ENCODE measurements around the gene TFR2.

Gene TFR2

DNA sequence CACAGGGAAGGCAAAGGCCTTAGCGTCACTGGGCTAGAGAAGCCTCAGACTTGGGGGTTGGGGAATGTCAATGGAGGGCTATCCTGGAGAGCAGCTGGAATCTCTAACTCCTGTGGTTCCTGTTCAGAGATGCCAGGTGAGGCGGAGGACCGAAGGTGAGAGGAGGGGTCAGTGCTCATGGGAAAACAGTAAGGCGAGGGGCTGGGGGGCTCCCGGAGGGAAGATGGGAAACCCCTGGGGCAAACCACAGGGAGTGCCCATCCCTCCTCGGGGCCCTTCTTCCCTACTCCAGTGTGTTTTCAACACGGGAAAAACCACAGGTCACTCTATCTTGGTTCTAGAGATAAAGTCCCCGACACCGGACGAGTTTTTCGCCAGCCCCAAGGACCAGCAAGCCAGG, 58.7 kb downstream of the TFR2 start:
- H3K36me3 Mint-ChIP-seq (ENCODE audit: low read depth) = peaks cover 4% of the 10 kb centered on the region
- H3K9me3 Mint-ChIP-seq = no peaks in the 10 kb centered on the region
- peaks cover 35% of the 10 kb centered on the region for H3K4me1 Mint-ChIP-seq (ENCODE audit: low read depth)
- H3K27me3 Mint-ChIP-seq = no peaks in the 10 kb centered on the region
- H3K4me3 Mint-ChIP-seq = peak overlapping the region; percentile 92
- peak overlapping the region; percentile 98 for H3K27ac Mint-ChIP-seq

DNA sequence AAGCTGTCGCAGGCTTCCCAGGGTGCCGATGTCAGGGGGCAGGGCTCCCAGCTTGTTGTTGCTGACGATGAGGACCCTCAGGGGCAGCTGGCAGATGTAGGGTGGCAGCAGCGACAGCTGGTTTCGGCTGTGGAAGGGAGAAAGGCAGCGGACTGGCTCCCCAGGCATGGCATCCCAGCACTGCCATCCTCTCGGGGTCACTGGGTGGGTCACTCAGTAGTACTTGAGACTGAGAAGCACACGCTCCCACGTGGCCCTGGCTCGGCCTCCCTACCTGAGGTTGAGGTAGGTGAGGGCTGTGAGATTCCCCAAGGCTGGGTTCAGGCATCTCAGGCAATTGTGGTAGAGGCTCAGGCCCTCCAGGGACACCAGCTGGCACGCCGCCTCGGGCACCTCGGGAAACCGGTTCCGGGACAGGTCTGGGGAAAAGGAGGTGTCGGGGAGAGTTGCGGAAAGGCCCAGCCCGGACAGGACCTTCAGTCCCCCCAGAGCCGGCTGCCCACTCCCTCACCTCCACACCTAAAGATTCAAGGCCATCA, 59.2 kb downstream of the TFR2 start:
- Mint-ChIP-seq H3K4me3 (peak overlapping the region; percentile 92), H3K27me3 (no peaks in the 10 kb centered on the region), H3K9me3 (no peaks in the 10 kb centered on the region), H3K27ac (peak overlapping the region; percentile 98), H3K4me1 (ENCODE audit: low read depth) (peaks cover 35% of the 10 kb centered on the region), H3K36me3 (ENCODE audit: low read depth) (peaks cover 4% of the 10 kb centered on the region)

DNA sequence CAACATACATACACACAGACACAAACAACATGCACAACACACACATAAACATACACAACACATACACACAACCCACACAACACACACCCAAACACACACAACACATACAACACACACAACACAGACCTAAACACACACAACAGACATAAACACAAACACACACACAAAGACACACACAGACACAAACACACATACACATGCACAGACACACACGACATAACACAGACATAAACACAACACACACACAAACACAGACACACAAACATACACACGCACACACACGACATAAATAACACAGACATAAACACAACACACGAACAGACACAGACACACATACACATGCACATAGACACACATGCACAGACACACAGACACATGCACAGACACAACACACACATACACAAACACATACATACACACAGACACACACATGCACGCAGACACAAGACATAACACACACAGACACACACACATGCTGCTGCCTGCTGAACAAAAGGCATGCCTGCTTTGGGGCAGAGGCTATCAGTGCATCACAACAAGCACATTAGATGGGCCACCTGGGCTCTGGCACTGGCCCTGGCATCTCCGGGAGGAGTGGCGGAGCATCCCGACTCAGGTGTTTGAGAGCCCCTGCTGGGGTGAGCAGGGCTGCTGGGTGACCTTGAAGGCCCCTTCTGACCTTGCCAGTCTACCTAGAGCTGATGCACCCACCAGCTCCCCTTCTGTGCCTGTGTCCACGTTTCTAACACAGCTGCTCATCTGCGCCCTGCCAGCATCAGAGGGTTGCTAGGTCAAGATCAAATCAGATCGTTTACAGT, 60.7 kb downstream of the TFR2 start:
- Mint-ChIP-seq H3K9me3 (no peaks in the 10 kb centered on the region), H3K4me1 (ENCODE audit: low read depth) (peaks cover 28% of the 10 kb centered on the region), H3K4me3 (no peak overlapping the region), H3K27ac (no peak overlapping the region), H3K36me3 (ENCODE audit: low read depth) (peaks cover 9% of the 10 kb centered on the region), H3K27me3 (no peaks in the 10 kb centered on the region)

DNA sequence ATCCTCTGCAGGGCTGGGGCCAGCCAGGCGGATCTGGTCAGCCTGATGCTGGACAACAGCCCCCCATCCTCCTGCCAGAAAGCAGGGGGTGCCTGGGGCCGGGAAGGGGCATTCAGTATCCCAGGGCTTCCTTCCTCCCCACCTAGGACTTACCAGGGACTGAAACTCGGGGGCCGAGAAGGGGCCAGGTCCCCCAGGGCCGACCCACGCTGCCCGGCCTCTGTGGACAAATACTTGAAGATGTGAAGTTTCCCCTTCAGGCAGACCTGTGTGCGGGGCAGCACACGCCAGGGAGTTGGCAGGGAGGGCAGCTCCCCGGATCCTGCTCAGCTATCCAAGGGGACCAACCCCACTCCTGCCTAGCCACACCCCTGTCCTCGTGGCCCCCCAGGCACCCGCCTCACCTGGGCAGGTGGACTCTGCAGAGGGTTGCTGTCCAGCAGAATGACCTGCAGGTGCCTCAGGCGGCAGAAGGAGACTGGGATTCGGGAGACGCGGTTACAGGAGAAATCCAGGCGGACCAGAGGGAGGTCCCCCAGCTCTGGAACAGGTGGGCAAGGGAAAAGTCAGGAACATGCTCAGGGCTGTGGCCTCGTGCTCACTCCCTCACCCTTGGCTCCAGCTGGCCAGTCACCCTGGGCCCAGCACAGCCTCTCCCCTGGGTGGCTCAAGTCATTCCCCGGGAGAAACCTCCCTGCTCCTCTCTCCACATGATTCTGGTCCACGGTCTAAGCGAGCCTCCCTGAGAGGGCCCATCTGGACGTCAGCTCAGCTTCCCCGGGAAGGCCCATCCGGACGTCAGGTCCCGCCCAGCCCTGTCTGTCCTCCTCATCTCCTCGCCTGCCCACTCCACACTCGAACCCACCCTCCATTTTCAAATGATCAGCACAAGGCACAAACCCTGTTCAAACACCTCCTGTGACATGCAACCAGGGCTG, 62.8 kb downstream of the TFR2 start:
- H3K4me3 Mint-ChIP-seq = no peak overlapping the region
- H3K27me3 Mint-ChIP-seq = no peaks in the 10 kb centered on the region
- peaks cover 16% of the 10 kb centered on the region for H3K36me3 Mint-ChIP-seq (ENCODE audit: low read depth)
- H3K27ac Mint-ChIP-seq = no peak overlapping the region
- peaks cover 15% of the 10 kb centered on the region for H3K4me1 Mint-ChIP-seq (ENCODE audit: low read depth)
- H3K9me3 Mint-ChIP-seq = no peaks in the 10 kb centered on the region

DNA sequence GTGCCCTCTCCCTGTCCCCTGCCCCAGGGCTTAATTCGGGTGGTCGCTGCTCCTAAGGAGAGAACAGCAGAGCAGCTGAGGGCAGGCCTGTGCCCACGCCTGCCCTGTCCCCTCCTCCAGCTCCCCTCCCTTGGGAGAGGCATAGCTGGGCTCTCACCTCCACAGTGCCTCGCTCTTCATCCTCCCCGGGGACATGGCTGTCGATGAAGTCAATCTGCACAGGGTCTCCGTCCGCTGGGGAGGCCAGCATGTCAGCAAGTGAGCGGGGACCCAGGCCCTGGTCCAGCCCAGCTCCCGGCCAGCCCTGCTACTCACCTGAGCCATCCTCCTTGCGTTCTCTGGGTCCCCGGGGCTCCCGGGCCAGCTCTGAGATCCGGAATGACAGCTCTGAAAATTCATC, 63.8 kb downstream of the TFR2 start:
- Mint-ChIP-seq H3K27me3 (no peaks in the 10 kb centered on the region), H3K4me3 (no peak overlapping the region), H3K27ac (no peak overlapping the region), H3K36me3 (ENCODE audit: low read depth) (peaks cover 16% of the 10 kb centered on the region), H3K9me3 (no peaks in the 10 kb centered on the region), H3K4me1 (ENCODE audit: low read depth) (peaks cover 5% of the 10 kb centered on the region)

DNA sequence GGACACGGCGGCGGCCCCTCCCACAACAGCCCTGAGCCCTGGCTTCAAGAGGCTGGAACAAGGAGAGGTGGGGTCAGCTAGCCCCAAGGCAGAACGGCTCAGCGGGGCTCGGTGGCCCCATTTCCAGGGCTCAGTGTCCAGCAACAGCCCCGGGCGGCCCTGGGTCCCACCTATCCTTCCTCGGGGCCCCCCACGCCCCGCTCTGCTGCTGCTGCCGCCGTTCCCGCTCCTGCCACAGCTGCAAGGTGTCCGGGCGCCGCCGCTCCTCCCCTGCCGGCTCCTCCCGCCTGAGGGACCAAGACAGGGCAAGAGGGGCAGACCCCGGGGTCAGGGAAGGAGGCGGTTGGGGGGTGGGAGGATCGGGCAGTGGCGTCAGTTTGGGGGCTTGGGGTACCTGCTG, 64.2 kb downstream of the TFR2 start:
- Mint-ChIP-seq H3K4me3 (no peak overlapping the region), H3K27ac (no peak overlapping the region), H3K27me3 (no peaks in the 10 kb centered on the region), H3K36me3 (ENCODE audit: low read depth) (peaks cover 16% of the 10 kb centered on the region), H3K9me3 (no peaks in the 10 kb centered on the region), H3K4me1 (ENCODE audit: low read depth) (peaks cover under 1% of the 10 kb centered on the region)

DNA sequence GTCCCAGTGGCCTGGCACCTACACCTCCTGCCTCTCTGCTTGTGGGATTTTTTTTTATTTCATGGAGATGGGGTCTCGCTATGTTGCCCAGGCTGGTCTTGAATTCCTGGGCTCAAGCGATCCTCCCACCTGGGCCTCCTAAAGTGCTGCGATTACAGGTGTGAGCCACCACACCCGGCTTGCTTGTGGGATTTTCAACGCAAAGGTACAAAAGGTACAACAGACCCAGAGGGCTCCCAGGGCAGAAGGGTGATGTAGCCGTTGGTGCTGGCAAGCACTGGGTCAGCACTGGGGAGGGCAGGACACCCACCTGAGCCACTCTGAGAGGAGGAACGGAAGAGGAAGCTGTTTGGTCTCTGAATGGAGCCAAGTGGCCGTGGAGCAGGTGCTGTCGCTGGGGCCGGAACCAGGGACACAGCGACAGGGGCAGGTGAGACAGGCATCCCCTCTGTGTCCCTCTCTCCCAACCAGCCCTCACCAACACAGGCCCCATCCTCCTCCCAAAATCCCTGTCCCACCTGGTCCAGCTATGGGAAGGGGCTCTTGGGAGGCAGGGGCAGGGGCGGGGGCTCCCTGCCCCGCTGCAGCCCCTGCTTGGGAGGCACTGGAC, 64.9 kb downstream of the TFR2 start:
- H3K27ac Mint-ChIP-seq = no peak overlapping the region
- no peaks in the 10 kb centered on the region for H3K9me3 Mint-ChIP-seq
- no peak overlapping the region for H3K4me3 Mint-ChIP-seq
- no peaks in the 10 kb centered on the region for H3K27me3 Mint-ChIP-seq
- peaks cover 16% of the 10 kb centered on the region for H3K36me3 Mint-ChIP-seq (ENCODE audit: low read depth)
- peaks cover 6% of the 10 kb centered on the region for H3K4me1 Mint-ChIP-seq (ENCODE audit: low read depth)

DNA sequence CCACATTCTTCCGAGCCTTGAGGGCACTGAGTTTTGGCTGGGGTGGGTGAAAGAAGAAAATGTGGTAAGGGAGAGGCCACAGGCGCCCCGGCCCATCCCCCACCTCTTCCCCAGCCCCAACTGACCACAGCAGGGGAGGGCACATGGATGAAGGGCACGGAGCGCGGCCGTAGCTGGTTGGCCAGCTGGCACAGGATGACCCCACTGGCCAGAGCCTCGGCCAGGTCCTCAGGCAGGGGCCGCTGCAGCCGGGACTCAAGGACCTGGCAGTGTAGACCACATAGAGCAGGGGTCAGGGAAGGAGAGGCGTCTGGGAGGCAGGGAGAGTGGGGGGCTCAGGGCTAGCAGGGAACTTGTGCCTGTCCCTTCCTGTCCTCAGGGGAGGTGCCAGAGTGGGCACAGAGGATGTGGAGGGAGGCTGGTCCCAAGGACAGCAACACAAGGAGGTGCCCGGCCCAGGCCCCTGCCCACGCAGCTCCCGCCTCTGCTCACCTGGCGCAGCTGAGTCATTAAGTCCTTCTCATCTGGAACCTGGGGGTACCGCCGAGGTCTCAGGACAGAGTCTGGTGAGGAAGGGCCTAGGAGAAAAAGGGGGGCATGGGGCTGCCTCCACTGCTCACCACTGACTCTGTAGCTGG, 65.5 kb downstream of the TFR2 start:
- H3K4me3 Mint-ChIP-seq = no peak overlapping the region
- no peak overlapping the region for H3K27ac Mint-ChIP-seq
- peaks cover 10% of the 10 kb centered on the region for H3K4me1 Mint-ChIP-seq (ENCODE audit: low read depth)
- no peaks in the 10 kb centered on the region for H3K9me3 Mint-ChIP-seq
- H3K27me3 Mint-ChIP-seq = no peaks in the 10 kb centered on the region
- peaks cover 13% of the 10 kb centered on the region for H3K36me3 Mint-ChIP-seq (ENCODE audit: low read depth)

DNA sequence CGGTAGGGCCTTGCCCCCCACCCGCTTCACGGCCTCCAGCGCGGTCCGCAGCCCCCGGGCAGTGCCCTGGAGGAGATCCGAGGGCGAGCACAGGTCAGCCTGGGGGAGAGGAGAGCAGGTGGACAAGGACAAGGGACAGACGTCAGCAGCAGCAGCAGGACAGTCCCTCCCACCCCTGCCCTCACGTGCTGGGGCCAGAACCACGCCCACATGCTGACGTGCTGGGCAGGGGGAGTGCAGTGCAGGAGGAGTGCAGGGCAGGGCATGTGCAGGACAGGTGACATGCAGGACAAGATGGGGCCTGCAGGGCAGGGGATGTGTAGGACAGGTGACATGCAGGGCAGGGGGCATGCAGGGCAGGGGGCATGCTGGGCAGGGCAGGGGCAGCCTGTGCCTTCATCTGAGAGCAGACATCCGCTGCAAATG, 66.1 kb downstream of the TFR2 start:
- Mint-ChIP-seq H3K36me3 (ENCODE audit: low read depth) (peaks cover 13% of the 10 kb centered on the region), H3K4me1 (ENCODE audit: low read depth) (peaks cover 16% of the 10 kb centered on the region), H3K4me3 (no peak overlapping the region), H3K27me3 (no peaks in the 10 kb centered on the region), H3K27ac (no peak overlapping the region), H3K9me3 (no peaks in the 10 kb centered on the region)

DNA sequence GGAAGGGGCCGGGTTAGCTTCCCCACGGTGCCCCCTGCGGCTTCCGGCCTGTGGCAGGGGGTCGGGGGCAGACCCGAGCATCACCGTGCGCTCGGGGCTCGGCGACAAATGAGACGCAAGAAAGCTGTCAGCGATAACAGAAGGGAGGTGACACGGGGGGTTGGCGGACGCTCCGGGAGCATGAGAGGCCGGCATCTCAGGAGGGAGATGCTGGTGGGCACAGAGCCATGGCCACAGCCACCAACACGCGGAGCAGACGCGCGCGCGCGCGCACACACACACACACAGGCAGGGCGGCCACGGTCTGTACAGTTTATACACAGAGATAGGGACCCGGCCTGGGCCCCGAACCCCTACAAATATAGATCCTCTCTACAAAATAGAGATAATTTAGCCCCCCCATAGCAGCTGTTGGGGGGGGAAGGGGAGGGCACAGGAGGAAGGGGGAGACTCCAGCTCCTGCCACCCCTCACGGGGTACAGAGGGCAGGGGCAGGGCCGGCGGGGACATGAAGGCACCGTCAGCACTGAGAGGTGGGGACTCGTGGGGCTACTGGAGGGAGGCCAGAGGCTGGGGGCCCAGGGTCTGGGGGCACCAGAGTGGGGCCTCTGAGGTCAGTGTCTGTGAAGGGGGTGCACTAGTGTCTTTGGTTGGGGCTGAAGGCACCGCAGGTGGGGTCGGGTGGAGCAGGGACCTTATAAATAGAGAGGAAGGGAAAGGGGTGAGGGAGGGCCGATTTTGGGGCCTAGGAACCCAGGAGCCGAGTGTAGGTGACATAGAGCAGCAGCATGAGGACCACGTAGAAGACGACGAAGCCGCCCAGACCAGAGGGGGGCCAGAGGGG, 66.8 kb downstream of the TFR2 start:
- no peak overlapping the region for H3K4me3 Mint-ChIP-seq
- no peak overlapping the region for H3K27ac Mint-ChIP-seq

DNA sequence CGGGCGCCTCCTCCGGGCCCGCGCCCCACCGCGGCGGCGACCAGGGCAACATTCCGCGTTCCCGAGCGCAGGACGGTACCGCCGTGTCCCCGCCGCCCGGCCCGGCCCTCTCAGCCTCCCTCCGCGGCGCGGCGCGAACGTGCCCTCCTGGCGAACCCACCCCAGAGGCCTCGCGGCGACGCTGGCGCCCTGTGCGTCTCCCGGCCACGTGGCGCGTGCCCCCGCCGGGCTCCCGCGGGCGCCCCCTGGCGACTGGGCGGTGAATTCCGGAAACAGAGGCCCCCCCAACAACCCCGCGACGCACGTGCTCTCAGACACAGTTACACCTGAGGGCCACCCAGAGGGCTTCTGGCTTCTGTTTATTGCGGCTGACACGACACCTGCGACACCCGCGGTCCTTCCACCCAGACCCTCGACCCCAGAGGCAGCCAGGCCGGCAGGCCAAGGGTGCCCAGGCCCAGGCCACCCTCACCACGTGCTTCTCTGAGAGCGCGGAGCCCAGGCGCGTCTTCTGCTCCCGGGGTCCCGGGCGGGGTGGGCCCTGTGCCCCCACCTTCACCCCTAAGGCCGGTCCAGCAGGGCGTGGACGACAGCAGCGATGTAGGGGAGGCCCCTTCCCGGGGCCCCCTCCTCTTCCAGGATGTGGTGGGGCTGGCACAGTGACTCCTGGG, 67.5 kb downstream of the TFR2 start, which contains the start of gene SAP25:
Gene SAP25, minus strand, starts transcription at position 210 of the 671 bp plus-strand sequence. Its CDS starts 158 bp downstream, at position 52.
- Mint-ChIP-seq H3K9me3 (no peaks in the 10 kb centered on the region), H3K36me3 (ENCODE audit: low read depth) (peaks cover 13% of the 10 kb centered on the region), H3K4me3 (no peak within 1 kb of the TSS), H3K27me3 (no peaks in the 10 kb centered on the region), H3K27ac (no peak within 1 kb of the TSS), H3K4me1 (ENCODE audit: low read depth) (peaks cover 26% of the 10 kb centered on the region)

More for the DNA sequence above, 66.8 kb downstream of the TFR2 start:
- Mint-ChIP-seq H3K4me1 (ENCODE audit: low read depth) (peaks cover 18% of the 10 kb centered on the region), H3K27me3 (no peaks in the 10 kb centered on the region), H3K36me3 (ENCODE audit: low read depth) (peaks cover 13% of the 10 kb centered on the region), H3K9me3 (no peaks in the 10 kb centered on the region)

DNA sequence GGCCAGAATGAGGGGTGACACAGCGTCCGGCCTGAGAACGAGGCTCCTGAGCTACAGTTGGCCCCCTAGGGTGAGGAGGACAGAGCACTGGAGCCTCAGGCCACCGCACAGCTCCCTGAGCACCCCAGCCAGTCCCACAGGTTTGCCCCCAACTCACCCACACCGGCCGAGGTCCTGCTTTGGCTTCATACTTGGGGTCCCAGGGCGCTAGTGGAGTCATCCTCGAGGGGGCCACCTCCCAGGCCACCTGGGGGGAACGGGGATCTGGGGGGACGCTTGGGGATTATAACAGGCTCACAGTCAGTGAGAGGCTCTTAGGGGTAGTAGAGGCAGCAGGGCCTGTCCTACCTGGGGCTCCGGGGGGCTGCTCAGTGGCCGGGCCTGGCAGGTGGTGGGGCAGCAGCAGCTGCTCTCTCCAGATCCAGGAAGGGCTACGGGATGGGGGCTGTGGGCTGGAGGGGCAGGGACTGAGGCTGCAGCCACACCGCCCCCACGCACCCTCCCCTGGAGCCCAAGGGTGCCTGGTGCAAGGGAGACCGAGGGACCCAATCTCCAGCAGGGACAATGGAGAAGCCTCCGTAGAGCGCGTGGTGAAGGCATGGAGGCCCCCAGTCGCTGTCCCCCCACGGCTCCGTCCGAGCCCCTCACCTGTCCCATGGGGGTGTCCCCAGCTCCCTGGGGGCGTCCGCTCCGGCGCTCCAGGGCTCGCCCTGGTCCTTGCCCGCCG, 68.2 kb downstream of the TFR2 start:
- H3K4me1 Mint-ChIP-seq (ENCODE audit: low read depth) = peaks cover 31% of the 10 kb centered on the region
- H3K27ac Mint-ChIP-seq = no peak overlapping the region
- peaks cover 13% of the 10 kb centered on the region for H3K36me3 Mint-ChIP-seq (ENCODE audit: low read depth)
- H3K4me3 Mint-ChIP-seq = no peak overlapping the region
- no peaks in the 10 kb centered on the region for H3K27me3 Mint-ChIP-seq
- H3K9me3 Mint-ChIP-seq = no peaks in the 10 kb centered on the region

All from stimulated activated naive CD8-positive, alpha-beta T cell treated with anti-CD3 and anti-CD28 coated beads, Interleukin-15, Interleukin-2, amounts not matched to agents 100 ng/mL and 50 ng/mL, for 24 hours (primary cell).